Stimulated activated CD4-positive, alpha-beta T cell treated with anti-CD3 and anti-CD28 coated beads, TNF-alpha, amount 100 ng/mL, for 24 hours (primary cell): ENCODE measurements around the gene NUBPL.
"Not testable (repeated sequence)": the region's sequence is repeated elsewhere in the genome, so short reads cannot be mapped to it uniquely, and the experiment has no call there.

ENCODE experiments used
- DNase-seq, 3 experiments: peaks; one replicate each; pipeline ENCODE4 v3.0.0-alpha.2; 2020; ENCODE audit warnings: low read depth in 3 of 3

NUBPL gene

GRCh38 chr14:31879661-31880348 lies 318.6 kb downstream of the NUBPL start:
- DNase-seq = no peak

GRCh38 chr14:31880935-31881334 lies 319.7 kb downstream of the NUBPL start:
- DNase-seq = no peak

- DNase-seq = no peak
Observed at GRCh38 chr14:31881531-31882310, 320.5 kb downstream of the NUBPL start.

- no peak for DNase-seq
Observed at GRCh38 chr14:31884238-31884637, 323.0 kb downstream of the NUBPL start.

GRCh38 chr14:31884776-31885379 lies 323.7 kb downstream of the NUBPL start:
- no peak for DNase-seq

GRCh38 chr14:31886156-31886835 lies 325.1 kb downstream of the NUBPL start:
- DNase-seq = no peak

GRCh38 chr14:31887929-31888580 lies 326.9 kb downstream of the NUBPL start:
- no peak for DNase-seq

GRCh38 chr14:31889297-31889696 lies 328.1 kb downstream of the NUBPL start:
- DNase-seq = no peak

- not testable (repeated sequence) for DNase-seq
Observed at GRCh38 chr14:31890202-31890601, 329.0 kb downstream of the NUBPL start.

GRCh38 chr14:31893221-31893757 lies 332.1 kb downstream of the NUBPL start:
- no peak for DNase-seq

GRCh38 chr14:31894351-31894750 lies 333.1 kb downstream of the NUBPL start:
- no peak for DNase-seq

- no peak for DNase-seq
Observed at GRCh38 chr14:31895206-31895605, 334.0 kb downstream of the NUBPL start.

- DNase-seq = no peak
Observed at GRCh38 chr14:31895646-31896045, 334.4 kb downstream of the NUBPL start.

GRCh38 chr14:31897581-31898186 lies 336.5 kb downstream of the NUBPL start:
- DNase-seq = no peak

GRCh38 chr14:31898838-31899528 lies 337.8 kb downstream of the NUBPL start:
- no peak for DNase-seq

- no peak for DNase-seq
Observed at GRCh38 chr14:31902002-31902401, 340.8 kb downstream of the NUBPL start.

- no peak for DNase-seq
Observed at GRCh38 chr14:31902945-31903646, 341.9 kb downstream of the NUBPL start.

GRCh38 chr14:31909977-31910376 lies 348.8 kb downstream of the NUBPL start:
- no peak for DNase-seq
